Endothelial cell (in vitro differentiated cells): ENCODE data around the gene RAD9A. TPM values are rescaled to one million over a fixed set of nuclear protein-coding genes. Genes with fewer than 3 reads are reported as not detected.

Source experiments
- DNase-seq: peaks from one replicate; pipeline ENCODE4 v3.0.0; 2021; ENCODE audit warnings: low spot score
- H3K27ac Mint-ChIP-seq: one replicate; pipeline ENCODE4 v1.8.0; 2021; ENCODE audit warnings: mixed read lengths, inconsistent platforms; ENCODE audit not compliant: unreplicated experiment
- H3K27me3 Mint-ChIP-seq: one replicate; pipeline ENCODE4 v1.8.0; 2021; ENCODE audit warnings: mild to moderate bottlenecking, moderate library complexity, mixed read lengths, inconsistent platforms; ENCODE audit not compliant: unreplicated experiment
- H3K36me3 Mint-ChIP-seq: one replicate; pipeline ENCODE4 v1.8.0; 2021; ENCODE audit warnings: mild to moderate bottlenecking, low read depth, mixed read lengths, inconsistent platforms; ENCODE audit not compliant: unreplicated experiment
- H3K4me1 Mint-ChIP-seq: one replicate; pipeline ENCODE4 v1.8.0; 2021; ENCODE audit warnings: mild to moderate bottlenecking, mixed read lengths, inconsistent platforms; ENCODE audit not compliant: unreplicated experiment
- H3K4me3 Mint-ChIP-seq: one replicate; pipeline ENCODE4 v1.8.0; 2021; ENCODE audit warnings: mild to moderate bottlenecking, mixed read lengths, inconsistent platforms; ENCODE audit not compliant: unreplicated experiment
- H3K9me3 Mint-ChIP-seq: one replicate; pipeline ENCODE4 v1.8.0; 2021; ENCODE audit warnings: mixed read lengths, inconsistent platforms; ENCODE audit not compliant: unreplicated experiment
- CTCF ChIP-seq: fragments of 200-600 bp; sonication (generic); IDR thresholded peaks from one replicate; pipeline ENCODE4 v1.5.0; 2021; ENCODE audit warnings: antibody characterized with exemption; ENCODE audit not compliant: unreplicated experiment
- total RNA-seq: library from RNA; stranded (reverse); fragmentation: NEBNext Ultra II Directional; extraction: Animal tissue kit (Norgen Biotek cat#: 25700); gene quantifications from one replicate; pipeline ENCODE4 v1.2.1, GENCODE V29; 2021; ENCODE audit not compliant: unreplicated experiment

The RAD9A gene
- total RNA-seq, 1 donor from 2014 or later = 18.4 TPM

- TF ChIP-seq CTCF = no peak
- no peak overlapping the region for H3K4me3 Mint-ChIP-seq
- H3K36me3 Mint-ChIP-seq = no peaks in the 10 kb centered on the region
- peaks cover 14% of the 10 kb centered on the region for H3K27me3 Mint-ChIP-seq
- no peak overlapping the region for H3K27ac Mint-ChIP-seq
- peaks cover 13% of the 10 kb centered on the region for H3K4me1 Mint-ChIP-seq
- no peaks in the 10 kb centered on the region for H3K9me3 Mint-ChIP-seq
- no peak for DNase-seq
These were observed 4.7 kb upstream of the RAD9A start for GRCh38 chr11:67387069-67387468.

DNA sequence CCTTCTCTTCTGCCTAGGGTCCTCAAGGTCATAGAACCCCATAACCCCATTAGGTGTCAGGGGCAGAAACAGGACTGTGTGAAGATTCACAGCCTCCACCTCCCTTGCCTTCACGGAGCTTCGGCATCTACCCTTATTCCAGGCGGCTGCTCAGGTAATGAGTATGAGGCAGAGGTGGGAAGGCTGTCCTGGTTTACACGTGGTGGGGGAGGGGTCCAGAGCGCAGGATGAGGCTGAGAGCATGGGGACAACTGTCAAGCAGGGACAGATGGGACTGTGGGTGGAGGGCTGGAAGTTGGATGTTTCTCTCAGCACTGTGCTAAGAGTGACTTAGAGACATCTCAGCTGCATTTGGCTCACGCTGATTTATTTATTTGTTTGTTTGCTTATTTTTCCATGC lies 4.3 kb upstream of the RAD9A start:
- H3K9me3 Mint-ChIP-seq = no peaks in the 10 kb centered on the region
- peaks cover 14% of the 10 kb centered on the region for H3K27me3 Mint-ChIP-seq
- H3K4me3 Mint-ChIP-seq = peak overlapping the region; percentile 65
- peaks cover 17% of the 10 kb centered on the region for H3K4me1 Mint-ChIP-seq
- H3K27ac Mint-ChIP-seq = no peak overlapping the region
- H3K36me3 Mint-ChIP-seq = no peaks in the 10 kb centered on the region
- no peak for TF ChIP-seq CTCF
- DNase-seq = no peak

DNA sequence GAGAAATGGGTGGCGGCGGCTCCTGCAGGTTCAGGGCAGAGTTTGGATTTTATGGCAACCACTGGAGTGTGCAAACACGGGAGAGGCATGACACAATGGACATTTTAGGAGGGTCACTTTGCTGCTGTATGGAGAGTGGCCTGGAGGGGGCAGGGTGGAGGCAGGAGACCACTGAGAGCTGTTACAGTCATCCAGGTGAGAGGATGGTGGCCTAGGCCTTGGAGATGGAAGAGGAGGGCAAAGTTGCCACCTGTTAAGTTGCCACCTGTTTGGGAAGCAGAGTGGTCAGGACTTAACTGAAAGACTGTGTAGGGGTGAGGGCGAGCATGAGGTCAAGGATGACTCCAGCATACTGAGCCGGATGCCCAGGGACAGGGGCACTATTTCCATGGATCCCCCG lies 2.3 kb upstream of the RAD9A start:
- H3K4me1 Mint-ChIP-seq = peaks cover 20% of the 10 kb centered on the region
- peak; percentile 75 for DNase-seq
- H3K27ac Mint-ChIP-seq = peak overlapping the region; percentile 48
- peaks cover 5% of the 10 kb centered on the region for H3K36me3 Mint-ChIP-seq
- no peaks in the 10 kb centered on the region for H3K9me3 Mint-ChIP-seq
- peak overlapping the region; percentile 80 for H3K4me3 Mint-ChIP-seq
- H3K27me3 Mint-ChIP-seq = peaks cover 16% of the 10 kb centered on the region
- TF ChIP-seq CTCF = peak; percentile 66

DNA sequence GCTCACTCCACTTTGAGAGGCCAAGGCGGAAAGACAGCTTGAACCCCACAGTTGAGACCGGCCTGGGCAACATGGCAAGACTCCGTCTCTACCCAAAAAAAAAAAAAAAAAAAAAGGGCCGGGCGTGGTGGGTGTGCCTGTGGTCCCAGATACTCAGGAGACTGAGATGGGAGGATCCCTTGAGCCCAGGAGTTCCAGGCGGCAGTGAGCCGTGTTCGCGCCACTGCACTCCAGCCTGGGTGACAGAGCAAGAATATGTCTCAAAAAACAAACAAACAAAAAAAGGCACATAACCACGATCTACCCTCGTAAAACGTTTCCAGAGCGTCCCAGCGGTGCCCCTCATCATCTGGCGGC lies 861 bp upstream of the RAD9A start:
- no peak for DNase-seq
- peak overlapping the region; percentile 66 for H3K27ac Mint-ChIP-seq
- H3K4me1 Mint-ChIP-seq = peaks cover 20% of the 10 kb centered on the region
- H3K27me3 Mint-ChIP-seq = peaks cover 14% of the 10 kb centered on the region
- peak overlapping the region; percentile 91 for H3K4me3 Mint-ChIP-seq
- H3K9me3 Mint-ChIP-seq = no peaks in the 10 kb centered on the region
- TF ChIP-seq CTCF = no peak
- H3K36me3 Mint-ChIP-seq = peaks cover 5% of the 10 kb centered on the region

DNA sequence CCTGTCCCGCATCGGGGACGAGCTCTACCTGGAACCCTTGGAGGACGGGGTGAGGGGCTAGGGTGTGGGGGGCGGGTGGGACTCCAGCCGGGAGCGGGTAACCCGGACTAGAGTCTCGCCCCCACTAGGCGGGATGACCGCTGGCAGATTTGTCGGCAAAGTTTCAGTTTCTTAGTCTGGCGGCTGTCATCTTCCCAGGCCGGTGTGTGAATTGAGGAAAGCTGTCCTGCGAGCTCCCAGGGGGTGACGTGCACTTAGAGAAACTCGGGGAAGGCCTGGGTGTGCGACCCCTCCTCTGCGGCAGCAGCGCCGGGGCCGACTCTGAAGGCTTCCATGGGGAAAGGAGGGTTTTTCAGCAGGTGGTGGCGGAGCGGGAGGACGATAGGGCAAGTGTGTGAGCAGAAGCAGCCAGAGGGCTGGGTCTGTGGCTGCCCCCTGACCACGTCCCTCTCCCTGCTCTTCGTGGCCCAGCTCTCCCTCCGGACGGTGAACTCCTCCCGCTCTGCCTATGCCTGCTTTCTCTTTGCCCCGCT lies 463 bp downstream of the RAD9A start:
- Mint-ChIP-seq H3K36me3 (peaks cover 5% of the 10 kb centered on the region), H3K4me1 (peaks cover 27% of the 10 kb centered on the region)
- DNase-seq = no peak

More for the DNA sequence above, 463 bp downstream of the RAD9A start:
- Mint-ChIP-seq H3K4me3 (peak overlapping the region; percentile 91), H3K27me3 (peaks cover 14% of the 10 kb centered on the region), H3K9me3 (no peaks in the 10 kb centered on the region), H3K27ac (no peak overlapping the region)
- TF ChIP-seq CTCF = no peak
